Activated T-cell treated with anti-CD3 and anti-CD28 coated beads for 24 hours (primary cell): ENCODE measurements around the gene BARHL2.

ENCODE experiments used
- DNase-seq: peaks from one replicate; pipeline ENCODE4 v3.0.0-alpha.2; 2020; ENCODE audit warnings: low read depth

The BARHL2 gene

GRCh38 chr1:90716552-90717355 lies at the start of gene BARHL2:
BARHL2 (minus strand) TSS chr1:90717302; CDS start chr1:90717195, 107 bp downstream.
- no peak for DNase-seq

- no peak for DNase-seq
Observed at GRCh38 chr1:90763930-90764329, 46.8 kb upstream of the BARHL2 start.

- DNase-seq: no peak
Observed at GRCh38 chr1:90763506-90763905, 46.4 kb upstream of the BARHL2 start.

- DNase-seq: no peak
Observed at GRCh38 chr1:90761781-90762589, 44.9 kb upstream of the BARHL2 start.

- no peak for DNase-seq
Observed at GRCh38 chr1:90761156-90761555, 44.1 kb upstream of the BARHL2 start.

GRCh38 chr1:90753556-90753955 lies 36.5 kb upstream of the BARHL2 start:
- DNase-seq: no peak

- no peak for DNase-seq
Observed at GRCh38 chr1:90748668-90749067, 31.6 kb upstream of the BARHL2 start.

GRCh38 chr1:90746857-90747256 lies 29.8 kb upstream of the BARHL2 start:
- DNase-seq: no peak

GRCh38 chr1:90745972-90746371 lies 28.9 kb upstream of the BARHL2 start:
- no peak for DNase-seq

GRCh38 chr1:90732136-90732535 lies 15.0 kb upstream of the BARHL2 start:
- no peak for DNase-seq

- DNase-seq: no peak
Observed at GRCh38 chr1:90731382-90732050, 14.4 kb upstream of the BARHL2 start.

- DNase-seq: no peak
Observed at GRCh38 chr1:90730243-90731022, 13.3 kb upstream of the BARHL2 start.

- DNase-seq: no peak
Observed at GRCh38 chr1:90729504-90730242, 12.6 kb upstream of the BARHL2 start.

- DNase-seq: no peak
Observed at GRCh38 chr1:90728502-90729287, 11.6 kb upstream of the BARHL2 start.

- no peak for DNase-seq
Observed at GRCh38 chr1:90727917-90728501, 10.9 kb upstream of the BARHL2 start.

- no peak for DNase-seq
Observed at GRCh38 chr1:90726986-90727480, 9.9 kb upstream of the BARHL2 start.

GRCh38 chr1:90726425-90726985 lies 9.4 kb upstream of the BARHL2 start:
- no peak for DNase-seq

- DNase-seq: no peak
Observed at GRCh38 chr1:90725657-90726424, 8.7 kb upstream of the BARHL2 start.
